ENCODE measurements around the gene MYMX.

Gene MYMX

DNA sequence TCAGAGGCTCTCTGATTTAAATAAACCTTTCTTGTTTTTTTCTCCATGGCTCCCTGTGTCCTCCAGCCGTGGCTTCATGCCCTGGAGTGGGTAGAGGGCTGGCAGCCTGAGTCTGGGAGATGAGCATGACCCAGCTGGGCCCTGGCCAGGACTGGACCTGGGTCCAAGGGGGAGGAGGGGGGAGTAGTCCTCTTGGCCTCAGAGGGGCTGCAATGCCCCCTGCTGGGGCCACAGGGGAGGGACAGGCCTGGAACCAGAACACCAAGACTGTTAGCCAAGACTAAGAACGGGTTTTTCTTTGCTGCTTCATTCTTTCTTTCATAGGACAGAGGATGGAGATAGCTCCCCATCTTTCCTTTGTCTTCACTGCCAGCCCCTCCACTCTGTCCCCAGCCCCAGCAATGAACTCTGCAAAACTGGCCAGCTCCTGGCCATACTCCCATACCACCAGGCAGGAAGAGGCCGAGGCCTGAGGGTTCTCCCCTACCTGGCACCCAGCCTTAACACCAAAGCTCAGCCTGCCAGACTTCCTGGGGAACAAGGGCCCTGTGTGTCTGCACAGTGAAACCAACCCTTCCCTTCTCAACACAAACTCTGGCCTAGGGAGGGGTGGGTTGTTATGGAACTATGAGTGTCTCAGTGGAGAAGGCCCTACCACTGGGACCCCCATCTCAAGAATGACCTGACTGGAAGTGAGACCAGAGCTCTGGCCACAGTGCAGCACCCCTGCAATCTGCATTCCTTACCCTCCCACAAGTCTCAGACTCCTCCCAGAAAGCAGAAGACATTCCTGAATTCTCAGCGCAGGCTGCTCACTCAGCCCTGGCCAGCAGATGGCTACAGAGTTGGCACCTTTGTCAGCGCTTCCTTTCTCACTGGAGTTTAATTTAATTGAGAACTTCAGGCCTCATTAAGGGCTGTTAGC is 17.6 kb downstream of the MYMX start:
- Histone ChIP-seq H3K4me3 (ENCODE audit: extremely low read depth, insufficient read depth, low read length, poor library complexity, severe bottlenecking) (no peak overlapping the region), H3K27ac (ENCODE audit: low read depth, low read length, severe bottlenecking) (peak overlapping the region; percentile 70), H3K36me3 (ENCODE audit: control insufficient read depth, insufficient read depth, low read length) (peaks cover 13% of the 10 kb centered on the region), H3K9me3 (ENCODE audit: control insufficient read depth, low read length) (no peaks in the 10 kb centered on the region), H3K4me1 (ENCODE audit: control insufficient read depth, insufficient read depth, low read length, poor library complexity, severe bottlenecking) (peaks cover 16% of the 10 kb centered on the region)
- WGBS, 2 experiments (ENCODE audit: insufficient coverage in 2 of 2) = 36 to 42% methylated on average over 3 to 5 of the region's 5 CpGs

DNA sequence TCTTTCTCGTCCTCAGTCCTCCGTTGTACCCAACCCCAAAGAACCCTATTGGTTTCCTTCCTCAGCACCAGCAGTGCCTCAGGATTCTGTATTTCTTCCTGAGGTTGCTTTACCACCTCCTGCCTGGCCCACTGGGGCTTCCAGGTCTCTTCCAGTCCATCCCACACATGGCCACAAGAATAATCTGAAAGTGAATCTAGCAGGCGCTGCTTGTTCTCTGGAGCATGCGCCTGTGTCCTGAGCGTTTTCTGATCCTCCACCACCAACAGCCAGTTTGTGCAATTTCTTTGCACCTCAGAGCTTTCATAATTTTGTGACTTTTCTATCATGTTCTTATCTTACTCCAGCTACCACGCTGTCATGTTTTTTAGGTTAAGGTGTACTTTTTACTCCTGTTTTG is 18.5 kb downstream of the MYMX start:
- Histone ChIP-seq H3K27ac (ENCODE audit: low read depth, low read length, severe bottlenecking) (no peak overlapping the region), H3K9me3 (ENCODE audit: control insufficient read depth, low read length) (no peaks in the 10 kb centered on the region), H3K4me1 (ENCODE audit: control insufficient read depth, insufficient read depth, low read length, poor library complexity, severe bottlenecking) (peaks cover 16% of the 10 kb centered on the region), H3K36me3 (ENCODE audit: control insufficient read depth, insufficient read depth, low read length) (peaks cover 5% of the 10 kb centered on the region), H3K4me3 (ENCODE audit: extremely low read depth, insufficient read depth, low read length, poor library complexity, severe bottlenecking) (no peak overlapping the region)
- WGBS, 2 experiments (ENCODE audit: insufficient coverage in 2 of 2) = 83 to 91% methylated on average over 5 of the region's 6 CpGs

DNA sequence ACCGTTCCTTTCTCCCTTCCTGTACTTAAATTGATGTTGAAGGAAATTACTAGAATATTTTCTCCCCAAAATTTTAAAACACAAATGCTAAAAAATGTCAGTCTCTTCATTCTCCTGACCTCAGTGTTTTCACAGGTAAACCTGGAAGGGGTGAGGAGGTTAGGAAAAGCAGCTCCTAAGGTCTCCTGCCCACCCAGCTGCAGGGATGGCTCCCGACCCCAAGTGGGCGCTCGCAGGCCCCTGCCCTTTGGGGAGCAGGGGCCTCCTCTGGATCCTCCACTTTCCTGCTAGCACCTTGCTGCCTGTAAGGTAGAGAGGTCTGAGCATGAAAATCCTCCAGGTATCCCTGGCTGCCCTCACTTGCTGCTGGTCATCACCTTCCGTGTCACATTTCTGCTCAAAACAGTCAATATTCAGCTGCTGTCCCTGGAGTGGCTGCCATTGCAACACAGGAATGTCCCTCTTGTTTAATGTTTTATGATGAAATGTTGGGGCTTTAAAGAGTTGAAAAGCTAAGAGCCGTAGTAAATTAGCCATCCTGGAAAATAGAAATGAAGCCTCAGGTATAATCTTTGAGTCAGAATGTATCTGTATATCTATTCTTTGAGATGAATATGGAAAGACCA is 19.3 kb downstream of the MYMX start:
- Histone ChIP-seq H3K27ac (ENCODE audit: low read depth, low read length, severe bottlenecking) (no peak overlapping the region), H3K9me3 (ENCODE audit: control insufficient read depth, low read length) (no peaks in the 10 kb centered on the region), H3K4me3 (ENCODE audit: extremely low read depth, insufficient read depth, low read length, poor library complexity, severe bottlenecking) (no peak overlapping the region), H3K36me3 (ENCODE audit: control insufficient read depth, insufficient read depth, low read length) (peaks cover 5% of the 10 kb centered on the region), H3K4me1 (ENCODE audit: control insufficient read depth, insufficient read depth, low read length, poor library complexity, severe bottlenecking) (peaks cover 16% of the 10 kb centered on the region)
- WGBS, 2 experiments (ENCODE audit: insufficient coverage in 2 of 2) = 92 to 100% methylated on average over 1 to 5 of the region's 6 CpGs

DNA sequence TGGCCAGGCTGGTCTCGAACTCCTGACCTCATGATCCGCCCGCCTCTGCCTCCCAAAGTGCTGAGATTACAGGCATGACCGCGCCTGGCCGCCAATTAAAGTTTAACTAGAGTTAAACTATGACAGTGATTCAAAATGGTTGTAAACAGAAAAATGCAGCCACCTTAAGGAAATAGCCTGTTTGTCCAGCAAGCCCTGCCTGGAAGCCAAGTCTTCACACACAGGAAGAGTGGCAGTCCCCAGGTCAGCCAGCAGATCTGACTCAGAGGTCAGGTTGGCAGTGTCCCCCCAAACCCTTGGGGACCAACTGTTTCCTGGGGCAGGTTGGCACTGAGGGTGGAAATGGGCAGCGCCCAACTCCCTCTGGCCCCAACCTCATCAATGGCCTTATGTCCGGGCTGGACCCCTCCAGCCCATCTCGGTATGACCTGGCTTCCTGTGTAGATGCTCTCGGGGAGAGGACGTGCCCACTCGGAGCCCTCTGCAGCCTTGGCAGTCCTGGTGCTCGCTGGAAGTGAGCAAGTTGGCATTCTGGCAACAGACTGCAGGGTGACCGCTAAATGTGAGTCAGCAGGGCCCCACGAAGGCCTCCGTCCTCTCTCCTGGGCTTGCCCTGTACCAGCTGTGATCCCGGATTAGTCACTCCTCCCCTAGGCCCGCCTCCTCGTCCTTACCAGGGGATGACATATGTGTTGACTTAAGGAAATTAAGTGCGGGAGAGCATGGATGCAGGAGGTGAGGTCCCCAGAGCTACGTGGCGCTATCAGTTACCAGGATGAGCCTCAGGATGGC is 20.5 kb downstream of the MYMX start:
- peak overlapping the region; percentile 81 for H3K27ac ChIP-seq (ENCODE audit: low read depth, low read length, severe bottlenecking)
- peak overlapping the region; percentile 49 for H3K4me3 ChIP-seq (ENCODE audit: extremely low read depth, insufficient read depth, low read length, poor library complexity, severe bottlenecking)
- no peaks in the 10 kb centered on the region for H3K9me3 ChIP-seq (ENCODE audit: control insufficient read depth, low read length)
- peaks cover 16% of the 10 kb centered on the region for H3K4me1 ChIP-seq (ENCODE audit: control insufficient read depth, insufficient read depth, low read length, poor library complexity, severe bottlenecking)
- WGBS, 2 experiments (ENCODE audit: insufficient coverage in 2 of 2) = 56 to 60% methylated on average over 18 to 19 of the region's 22 CpGs
- peaks cover 1% of the 10 kb centered on the region for H3K36me3 ChIP-seq (ENCODE audit: control insufficient read depth, insufficient read depth, low read length)

DNA sequence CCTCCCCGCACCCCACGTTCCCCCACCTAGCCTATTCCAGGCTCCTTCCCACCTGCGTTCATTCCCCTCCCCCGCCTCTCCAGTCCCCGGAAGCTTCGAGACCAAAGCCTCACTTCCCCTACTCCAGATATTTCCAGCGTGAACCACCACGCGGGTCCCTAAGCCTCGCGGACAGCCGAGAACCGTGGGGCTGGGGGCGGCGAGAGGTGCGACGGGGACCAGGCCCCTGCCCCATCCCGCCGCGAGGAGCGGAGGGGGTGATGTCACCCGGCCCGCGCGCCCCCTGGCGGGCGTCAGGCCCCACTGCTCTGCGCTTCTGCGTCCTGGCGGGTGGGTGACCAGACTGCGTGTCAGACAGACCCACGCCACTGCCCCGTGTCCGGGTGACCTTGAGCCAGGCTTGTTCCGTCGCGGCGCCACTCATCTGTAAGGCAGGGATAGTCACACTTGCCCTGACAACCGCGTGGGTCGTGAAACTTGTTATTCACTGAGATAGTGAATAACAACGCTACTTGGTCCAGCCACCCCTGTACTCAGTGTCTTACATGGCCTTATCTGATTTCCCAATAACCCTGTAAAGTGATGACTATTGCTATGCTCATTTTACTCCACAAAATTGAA is 21.2 kb downstream of the MYMX start:
- H3K4me1 ChIP-seq (ENCODE audit: control insufficient read depth, insufficient read depth, low read length, poor library complexity, severe bottlenecking) = peaks cover 16% of the 10 kb centered on the region
- peak overlapping the region; percentile 49 for H3K4me3 ChIP-seq (ENCODE audit: extremely low read depth, insufficient read depth, low read length, poor library complexity, severe bottlenecking)
- no peaks in the 10 kb centered on the region for H3K9me3 ChIP-seq (ENCODE audit: control insufficient read depth, low read length)
- peak overlapping the region; percentile 81 for H3K27ac ChIP-seq (ENCODE audit: low read depth, low read length, severe bottlenecking)
- WGBS, 2 experiments (ENCODE audit: insufficient coverage in 2 of 2) = 4 to 6% methylated on average over 20 to 42 of the region's 42 CpGs
- no peaks in the 10 kb centered on the region for H3K36me3 ChIP-seq (ENCODE audit: control insufficient read depth, insufficient read depth, low read length)

DNA sequence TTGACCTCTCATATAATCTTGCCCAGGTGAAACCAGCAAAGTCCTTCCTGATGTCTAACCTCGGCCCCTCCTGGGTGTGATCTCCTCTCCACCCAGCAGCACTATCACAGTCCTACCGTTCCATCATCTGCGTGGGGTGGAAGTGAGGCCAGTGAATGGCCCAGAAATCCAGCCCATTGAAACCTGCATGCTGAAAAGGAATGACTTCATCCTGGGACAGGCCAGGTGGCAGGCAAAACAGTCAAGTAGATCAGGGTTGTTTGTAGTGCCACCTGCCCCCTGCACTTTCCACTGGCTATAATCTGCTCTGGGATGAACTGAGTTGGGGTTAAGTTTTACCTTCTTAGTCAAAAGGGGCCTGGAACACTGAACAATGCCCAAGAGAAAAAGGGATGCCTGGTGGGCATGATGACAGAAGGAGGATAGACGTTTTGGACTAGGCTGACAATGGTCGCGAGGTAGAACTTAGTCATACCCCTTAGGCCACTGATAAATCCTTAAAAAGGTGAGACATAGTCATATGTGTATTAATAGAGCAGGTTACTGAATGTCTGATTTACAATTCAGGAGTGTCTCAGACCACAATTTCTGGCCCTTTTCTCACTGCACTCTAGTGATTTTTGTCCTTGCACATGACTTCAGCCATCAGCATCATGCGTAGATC is 22.1 kb downstream of the MYMX start:
- Histone ChIP-seq H3K9me3 (ENCODE audit: control insufficient read depth, low read length) (no peaks in the 10 kb centered on the region), H3K27ac (ENCODE audit: low read depth, low read length, severe bottlenecking) (no peak overlapping the region), H3K36me3 (ENCODE audit: control insufficient read depth, insufficient read depth, low read length) (no peaks in the 10 kb centered on the region), H3K4me1 (ENCODE audit: control insufficient read depth, insufficient read depth, low read length, poor library complexity, severe bottlenecking) (peaks cover 13% of the 10 kb centered on the region), H3K4me3 (ENCODE audit: extremely low read depth, insufficient read depth, low read length, poor library complexity, severe bottlenecking) (no peak overlapping the region)
- 84 to 92% methylated on average over 6 of the region's 7 CpGs for WGBS, 2 experiments (ENCODE audit: insufficient coverage in 2 of 2)

DNA sequence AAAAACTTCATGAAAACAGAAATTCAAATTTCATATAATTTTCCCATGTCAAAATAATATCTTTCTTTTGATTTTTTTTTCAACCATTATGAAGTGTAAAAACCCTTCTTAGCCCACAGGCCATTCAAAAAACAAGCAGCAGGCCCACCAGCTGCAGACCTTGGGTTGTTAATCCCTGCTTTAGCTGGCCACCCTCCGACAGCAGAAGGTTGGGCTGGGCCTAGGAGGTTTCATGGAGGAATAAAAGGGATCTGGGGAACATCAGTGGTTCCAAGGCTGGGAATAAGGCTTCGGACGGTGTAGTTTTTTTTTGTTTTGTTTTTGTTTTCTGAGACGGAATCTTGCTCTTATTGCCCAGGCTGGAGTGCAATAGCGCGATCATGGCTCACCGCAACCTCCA is 26.6 kb downstream of the MYMX start:
- H3K36me3 ChIP-seq (ENCODE audit: control insufficient read depth, insufficient read depth, low read length) = peaks cover 8% of the 10 kb centered on the region
- H3K4me1 ChIP-seq (ENCODE audit: control insufficient read depth, insufficient read depth, low read length, poor library complexity, severe bottlenecking) = no peaks in the 10 kb centered on the region
- no peak overlapping the region for H3K4me3 ChIP-seq (ENCODE audit: extremely low read depth, insufficient read depth, low read length, poor library complexity, severe bottlenecking)
- no peaks in the 10 kb centered on the region for H3K9me3 ChIP-seq (ENCODE audit: control insufficient read depth, low read length)
- H3K27ac ChIP-seq (ENCODE audit: low read depth, low read length, severe bottlenecking) = no peak overlapping the region
- 94 to 100% methylated on average over 4 of the region's 7 CpGs for WGBS, 2 experiments (ENCODE audit: insufficient coverage in 2 of 2)

DNA sequence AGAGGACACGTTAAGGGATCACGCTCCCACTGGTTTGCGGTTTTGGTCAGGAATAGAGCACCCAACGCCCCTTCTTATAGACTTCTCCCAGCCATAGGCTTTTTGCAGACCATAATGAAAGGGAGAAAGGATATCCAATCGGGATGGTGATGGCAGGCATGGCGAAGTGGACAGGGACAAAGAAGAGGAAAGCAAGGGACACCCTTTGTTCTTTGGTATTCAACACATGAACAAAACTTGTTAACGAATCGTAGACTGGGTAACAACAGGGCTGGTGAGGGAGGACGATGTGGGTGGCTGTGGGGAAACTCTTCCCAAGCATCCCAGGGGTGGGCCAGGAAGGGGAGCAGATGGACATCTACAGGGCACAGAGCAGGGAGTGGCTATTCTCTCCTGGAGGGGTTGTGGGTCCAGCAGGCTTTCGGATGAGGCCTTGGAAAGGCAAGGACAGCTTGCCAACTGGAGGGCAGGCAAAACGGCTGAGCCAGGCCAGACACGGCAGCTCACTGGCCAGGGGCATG is 28.7 kb downstream of the MYMX start:
- Histone ChIP-seq H3K4me1 (ENCODE audit: control insufficient read depth, insufficient read depth, low read length, poor library complexity, severe bottlenecking) (peaks cover 12% of the 10 kb centered on the region), H3K36me3 (ENCODE audit: control insufficient read depth, insufficient read depth, low read length) (peaks cover 29% of the 10 kb centered on the region), H3K27ac (ENCODE audit: low read depth, low read length, severe bottlenecking) (no peak overlapping the region), H3K4me3 (ENCODE audit: extremely low read depth, insufficient read depth, low read length, poor library complexity, severe bottlenecking) (peak overlapping the region; percentile 99), H3K9me3 (ENCODE audit: control insufficient read depth, low read length) (no peaks in the 10 kb centered on the region)
- WGBS, 2 experiments (ENCODE audit: insufficient coverage in 2 of 2) = 76 to 94% methylated on average over 6 to 8 of the region's 12 CpGs

DNA sequence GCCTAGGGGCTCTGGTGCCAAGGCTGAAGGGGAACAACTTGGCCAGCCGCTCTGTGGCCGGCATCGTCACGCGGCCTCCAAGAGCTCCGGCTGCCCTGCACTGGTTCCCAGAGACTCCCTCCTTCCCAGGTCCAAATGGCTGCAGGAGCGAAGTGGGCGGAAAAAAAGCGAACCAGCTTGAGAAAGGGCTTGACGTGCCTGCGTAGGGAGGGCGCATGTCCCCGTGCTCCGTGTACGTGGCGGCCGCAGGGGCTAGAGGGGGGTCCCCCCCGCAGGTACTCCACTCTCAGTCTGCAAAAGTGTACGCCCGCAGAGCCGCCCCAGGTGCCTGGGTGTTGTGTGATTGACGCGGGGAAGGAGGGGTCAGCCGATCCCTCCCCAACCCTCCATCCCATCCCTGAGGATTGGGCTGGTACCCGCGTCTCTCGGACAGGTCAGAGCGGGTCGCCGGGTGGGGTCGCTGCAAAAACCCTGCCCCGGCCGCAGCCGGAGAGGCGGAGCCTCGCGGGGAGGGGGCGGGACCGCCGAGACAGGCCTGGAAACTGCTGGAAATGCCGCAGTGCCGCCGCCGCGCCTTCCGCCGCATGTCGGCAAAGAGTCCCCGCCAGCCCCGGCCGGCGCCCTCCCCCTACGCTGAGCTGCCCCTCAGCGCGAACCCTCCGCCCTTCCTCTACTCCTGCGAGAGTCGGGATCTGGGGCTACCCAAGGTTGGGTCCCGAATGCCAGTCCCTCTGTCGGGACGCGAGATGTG is 29.4 kb downstream of the MYMX start:
- Histone ChIP-seq H3K4me1 (ENCODE audit: control insufficient read depth, insufficient read depth, low read length, poor library complexity, severe bottlenecking) (peaks cover 16% of the 10 kb centered on the region), H3K9me3 (ENCODE audit: control insufficient read depth, low read length) (no peaks in the 10 kb centered on the region), H3K27ac (ENCODE audit: low read depth, low read length, severe bottlenecking) (peak overlapping the region; percentile 94), H3K4me3 (ENCODE audit: extremely low read depth, insufficient read depth, low read length, poor library complexity, severe bottlenecking) (peak overlapping the region; percentile 99), H3K36me3 (ENCODE audit: control insufficient read depth, insufficient read depth, low read length) (peaks cover 35% of the 10 kb centered on the region)
- 2 to 5% methylated on average over 41 to 49 of the region's 62 CpGs for WGBS, 2 experiments (ENCODE audit: insufficient coverage in 2 of 2)

Data from mesodermal cell (in vitro differentiated cells).